Ureter (tissue), 1 donor: Measurements from ENCODE around the gene MOSPD3. TPM values are rescaled to one million over a fixed set of nuclear protein-coding genes. Genes with fewer than 3 reads are reported as not detected.

Source experiments
- total RNA-seq: library from RNA; stranded (reverse); gene quantifications from one replicate; pipeline ENCODE4 v1.2.4, GENCODE V29; 2023
- donor health status: DM: yes; HTN: yes; CAD: no.

The MOSPD3 gene
- total RNA-seq, 1 donor from 2014 or later = 18.0 TPM

Other genes starting within 250 kb of the MOSPD3 start
- 21.6 TPM for gene PILRA, start 239.1 kb upstream of the MOSPD3 start, total RNA-seq
- 4.3 TPM for gene ZCWPW1, start 183.8 kb upstream of the MOSPD3 start, total RNA-seq
- gene MEPCE, start 182.7 kb upstream of the MOSPD3 start, total RNA-seq = 33.7 TPM
- gene PPP1R35, start 176.0 kb upstream of the MOSPD3 start, total RNA-seq = 32.4 TPM
- gene SPACDR, start 148.3 kb upstream of the MOSPD3 start, total RNA-seq = not detected
- gene TSC22D4, start 133.3 kb upstream of the MOSPD3 start, total RNA-seq = 42.9 TPM
- 0.68 TPM for gene NYAP1, start 128.6 kb upstream of the MOSPD3 start, total RNA-seq
- gene AGFG2, start 73.3 kb upstream of the MOSPD3 start, total RNA-seq = 28.0 TPM
- 2.8 TPM for gene SAP25, start 38.6 kb upstream of the MOSPD3 start, total RNA-seq
- gene LRCH4, start 26.4 kb upstream of the MOSPD3 start, total RNA-seq = 52.4 TPM
- 0.29 TPM for gene FBXO24, start 26.2 kb upstream of the MOSPD3 start, total RNA-seq
- gene PCOLCE, start 10.2 kb upstream of the MOSPD3 start, total RNA-seq = 76.4 TPM
- 2.2 TPM for gene TFR2, start 29.0 kb downstream of the MOSPD3 start, total RNA-seq
- gene ACTL6B, start 43.9 kb downstream of the MOSPD3 start, total RNA-seq = not detected
- gene GNB2, start 61.2 kb downstream of the MOSPD3 start, total RNA-seq = 225 TPM
- gene GIGYF1, start 81.7 kb downstream of the MOSPD3 start, total RNA-seq = 44.9 TPM
- 28.0 TPM for gene POP7, start 93.6 kb downstream of the MOSPD3 start, total RNA-seq
- 0.68 TPM for gene EPO, start 107.9 kb downstream of the MOSPD3 start, total RNA-seq
- not detected for gene ZAN, start 121.1 kb downstream of the MOSPD3 start, total RNA-seq
- 58.4 TPM for gene EPHB4, start 215.0 kb downstream of the MOSPD3 start, total RNA-seq
- 41.9 TPM for gene SLC12A9, start 240.2 kb downstream of the MOSPD3 start, total RNA-seq